ENCODE results near the gene MSH3. TPM values are rescaled to one million over a fixed set of nuclear protein-coding genes. Genes with fewer than 3 reads are reported as not detected.

Gene MSH3
- total RNA-seq, 3 donors from 2014 or later (not counting 1 experiment from before 2014, with no cell fraction given), result 11.6 to 17.1 (median 15.5) TPM

DNA sequence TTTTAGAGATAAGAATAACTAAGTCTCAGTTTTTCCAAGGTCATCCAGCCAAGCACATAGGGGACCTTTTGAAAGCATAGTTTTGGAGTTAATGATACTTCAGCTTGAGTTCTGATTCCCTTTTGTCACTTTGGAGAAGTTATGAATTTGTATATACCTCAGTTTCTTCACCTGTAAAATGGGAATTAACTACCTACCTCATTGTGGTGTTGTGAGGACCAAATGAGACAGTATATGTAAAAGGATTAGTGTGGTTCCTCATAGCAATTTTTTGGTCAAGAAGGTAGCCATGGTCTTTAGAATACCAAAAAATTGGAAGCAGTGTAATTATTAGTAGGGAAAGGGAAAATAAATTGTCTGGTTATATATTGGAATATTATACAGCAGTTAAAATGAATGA lies 98.0 kb downstream of the MSH3 start:
- H3K36me3 Mint-ChIP-seq, result no peaks in the 10 kb centered on the region
- H3K27ac ChIP-seq (ENCODE audit: low read length), result no peak overlapping the region
- H3K9me3 ChIP-seq (ENCODE audit: control insufficient read depth, insufficient read depth, low read length), result no peaks in the 10 kb centered on the region
- H3K4me1 Mint-ChIP-seq, result peaks cover 41 to 59% of the 10 kb centered on the region in 2 donors
- ATAC-seq, result no peak
- TF ChIP-seq, protein P1, sequence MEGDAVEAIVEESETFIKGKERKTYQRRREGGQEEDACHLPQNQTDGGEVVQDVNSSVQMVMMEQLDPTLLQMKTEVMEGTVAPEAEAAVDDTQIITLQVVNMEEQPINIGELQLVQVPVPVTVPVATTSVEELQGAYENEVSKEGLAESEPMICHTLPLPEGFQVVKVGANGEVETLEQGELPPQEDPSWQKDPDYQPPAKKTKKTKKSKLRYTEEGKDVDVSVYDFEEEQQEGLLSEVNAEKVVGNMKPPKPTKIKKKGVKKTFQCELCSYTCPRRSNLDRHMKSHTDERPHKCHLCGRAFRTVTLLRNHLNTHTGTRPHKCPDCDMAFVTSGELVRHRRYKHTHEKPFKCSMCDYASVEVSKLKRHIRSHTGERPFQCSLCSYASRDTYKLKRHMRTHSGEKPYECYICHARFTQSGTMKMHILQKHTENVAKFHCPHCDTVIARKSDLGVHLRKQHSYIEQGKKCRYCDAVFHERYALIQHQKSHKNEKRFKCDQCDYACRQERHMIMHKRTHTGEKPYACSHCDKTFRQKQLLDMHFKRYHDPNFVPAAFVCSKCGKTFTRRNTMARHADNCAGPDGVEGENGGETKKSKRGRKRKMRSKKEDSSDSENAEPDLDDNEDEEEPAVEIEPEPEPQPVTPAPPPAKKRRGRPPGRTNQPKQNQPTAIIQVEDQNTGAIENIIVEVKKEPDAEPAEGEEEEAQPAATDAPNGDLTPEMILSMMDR (IDR thresholded peaks at IDR 0.05), result no peak
- DNase-seq, result no peak
- H3K27me3 ChIP-seq (ENCODE audit: control insufficient read depth, insufficient read depth, low read length), result no peaks in the 10 kb centered on the region
- H3K9me3 Mint-ChIP-seq, result no peaks in the 10 kb centered on the region
- peaks cover 16% of the 10 kb centered on the region for H3K4me1 ChIP-seq (ENCODE audit: control insufficient read depth, insufficient read depth, low read length)
- no peak overlapping the region for H3K4me3 Mint-ChIP-seq
- no peaks in the 10 kb centered on the region for H3K27me3 Mint-ChIP-seq (ENCODE audit: low read depth in 2 of 2)
- no peak overlapping the region for H3K27ac Mint-ChIP-seq
- intact Hi-C loops (cut with micrococcal nuclease), result no loop called here
- peaks cover 4% of the 10 kb centered on the region for H3K36me3 ChIP-seq (ENCODE audit: control insufficient read depth, insufficient read depth, low read length)
- no peak overlapping the region for H3K4me3 ChIP-seq (ENCODE audit: low read length)

DNA sequence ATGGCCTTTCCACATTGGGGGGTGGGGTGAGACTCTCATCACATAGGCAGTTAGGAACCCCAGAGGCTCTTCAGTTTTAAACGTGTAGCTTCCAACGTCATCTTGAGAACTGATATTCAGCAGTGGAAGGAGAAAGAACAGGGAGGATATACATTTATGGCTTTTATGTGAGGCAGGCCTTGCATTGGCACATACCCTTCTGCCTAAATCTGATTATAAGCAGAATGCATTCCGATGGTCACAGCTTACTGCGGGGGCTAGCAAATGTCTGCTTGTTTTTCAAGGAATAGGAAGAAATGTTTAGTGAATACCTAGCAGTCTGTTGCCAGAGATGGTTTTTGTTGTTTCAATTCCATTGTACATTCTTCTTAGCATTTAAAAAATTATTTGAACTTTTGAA lies 99.3 kb downstream of the MSH3 start:
- H3K9me3 Mint-ChIP-seq, result no peaks in the 10 kb centered on the region
- Histone ChIP-seq H3K4me3 (ENCODE audit: low read length) (no peak overlapping the region), H3K9me3 (ENCODE audit: control insufficient read depth, insufficient read depth, low read length) (no peaks in the 10 kb centered on the region), H3K27ac (ENCODE audit: low read length) (no peak overlapping the region), H3K36me3 (ENCODE audit: control insufficient read depth, insufficient read depth, low read length) (no peaks in the 10 kb centered on the region), H3K4me1 (ENCODE audit: control insufficient read depth, insufficient read depth, low read length) (peaks cover 19% of the 10 kb centered on the region), H3K27me3 (ENCODE audit: control insufficient read depth, insufficient read depth, low read length) (no peaks in the 10 kb centered on the region)
- TF ChIP-seq, protein P1 (IDR thresholded peaks at IDR 0.05), result no peak
- H3K36me3 Mint-ChIP-seq, result no peaks in the 10 kb centered on the region
- WGBS (ENCODE audit: insufficient coverage), result 82% methylated on average over 4 of the region's 4 CpGs
- peak overlapping the region; percentile 91 to 94 for H3K27ac Mint-ChIP-seq
- peaks cover 51 to 70% of the 10 kb centered on the region in 2 donors for H3K4me1 Mint-ChIP-seq
- DNase-seq (no peak), ATAC-seq (no peak)
- no peak overlapping the region for H3K4me3 Mint-ChIP-seq
- no peaks in the 10 kb centered on the region for H3K27me3 Mint-ChIP-seq (ENCODE audit: low read depth in 2 of 2)
- intact Hi-C loops (cut with micrococcal nuclease), result no loop called here

DNA sequence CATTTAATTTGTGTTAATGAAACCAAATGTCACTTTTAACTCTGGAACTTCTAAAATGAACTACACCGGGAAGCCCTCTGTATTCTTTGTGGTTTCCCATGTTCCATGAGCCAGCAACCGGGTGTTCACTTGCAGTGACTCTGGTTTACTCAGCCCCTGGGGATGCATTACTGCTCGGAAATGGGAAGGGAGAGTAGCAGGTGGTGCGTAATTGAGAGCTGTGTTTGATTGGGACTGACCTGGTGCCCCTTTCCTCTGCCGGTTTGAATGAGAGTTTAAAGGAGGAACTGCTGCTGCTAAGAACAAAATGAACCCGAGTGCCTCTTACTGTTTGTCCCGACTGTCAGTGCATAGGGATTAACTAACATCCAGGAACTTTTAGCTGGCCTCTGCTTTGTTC lies 100.4 kb downstream of the MSH3 start:
- Histone ChIP-seq H3K9me3 (ENCODE audit: control insufficient read depth, insufficient read depth, low read length) (no peaks in the 10 kb centered on the region), H3K27me3 (ENCODE audit: control insufficient read depth, insufficient read depth, low read length) (no peaks in the 10 kb centered on the region), H3K4me1 (ENCODE audit: control insufficient read depth, insufficient read depth, low read length) (peaks cover 19% of the 10 kb centered on the region), H3K36me3 (ENCODE audit: control insufficient read depth, insufficient read depth, low read length) (no peaks in the 10 kb centered on the region), H3K4me3 (ENCODE audit: low read length) (no peak overlapping the region), H3K27ac (ENCODE audit: low read length) (peak overlapping the region; percentile 92)
- ATAC-seq, result no peak
- TF ChIP-seq, protein P1 (IDR thresholded peaks at IDR 0.05), result no peak
- H3K4me3 Mint-ChIP-seq, result peak overlapping the region; percentile 75
- no peak for DNase-seq
- no peaks in the 10 kb centered on the region for H3K9me3 Mint-ChIP-seq
- no peaks in the 10 kb centered on the region for H3K36me3 Mint-ChIP-seq
- 18% methylated on average over 7 of the region's 7 CpGs for WGBS (ENCODE audit: insufficient coverage)
- H3K4me1 Mint-ChIP-seq, result peaks cover 62 to 82% of the 10 kb centered on the region in 2 donors
- peak overlapping the region; percentile 91 to 94 for H3K27ac Mint-ChIP-seq
- H3K27me3 Mint-ChIP-seq (ENCODE audit: low read depth in 2 of 2), result no peaks in the 10 kb centered on the region
- intact Hi-C loops (cut with micrococcal nuclease), result loop anchor here (5.0 kb wide), 2 partner anchors 92 to 207 kb away; partner anchors contain the start of gene RASGRF2

DNA sequence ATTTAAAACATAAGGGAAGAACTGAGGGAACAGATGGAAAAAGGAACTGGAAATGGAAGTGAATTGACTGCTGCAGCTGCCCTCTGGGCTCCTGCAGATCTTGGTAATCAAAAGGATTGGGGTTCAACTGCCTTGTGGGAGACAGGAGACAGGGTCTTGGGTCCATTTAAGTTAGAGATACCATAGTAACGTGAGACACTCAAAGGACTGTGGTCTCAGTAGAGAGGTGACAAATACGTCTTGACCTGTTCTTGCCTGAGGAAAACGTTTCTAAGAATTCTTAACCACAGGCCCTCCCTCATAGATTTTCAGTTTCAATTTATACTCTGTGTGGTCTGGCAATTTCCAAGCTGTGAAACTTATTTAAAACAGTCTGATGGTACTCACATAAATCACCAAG lies 101.2 kb downstream of the MSH3 start:
- Histone ChIP-seq H3K4me3 (ENCODE audit: low read length) (no peak overlapping the region), H3K4me1 (ENCODE audit: control insufficient read depth, insufficient read depth, low read length) (peaks cover 19% of the 10 kb centered on the region), H3K9me3 (ENCODE audit: control insufficient read depth, insufficient read depth, low read length) (no peaks in the 10 kb centered on the region), H3K36me3 (ENCODE audit: control insufficient read depth, insufficient read depth, low read length) (no peaks in the 10 kb centered on the region), H3K27ac (ENCODE audit: low read length) (peak overlapping the region; percentile 92), H3K27me3 (ENCODE audit: control insufficient read depth, insufficient read depth, low read length) (no peaks in the 10 kb centered on the region)
- H3K4me1 Mint-ChIP-seq, result peaks cover 62 to 80% of the 10 kb centered on the region in 2 donors
- WGBS (ENCODE audit: insufficient coverage), result 0% methylated on average over 3 of the region's 3 CpGs
- H3K27ac Mint-ChIP-seq, result peak overlapping the region; percentile 91 to 94
- peak overlapping the region; percentile 75 for H3K4me3 Mint-ChIP-seq
- intact Hi-C loops (cut with micrococcal nuclease), result loop anchor here (5.0 kb wide), 2 partner anchors 92 to 207 kb away; partner anchors contain the start of gene RASGRF2
- TF ChIP-seq, protein P1 (IDR thresholded peaks at IDR 0.05), result no peak
- ATAC-seq (peak; percentile 86 to 97 (median 91)), DNase-seq (peak in 1 of 2 donors; percentile 65)
- H3K27me3 Mint-ChIP-seq (ENCODE audit: low read depth in 2 of 2), result no peaks in the 10 kb centered on the region
- H3K9me3 Mint-ChIP-seq, result no peaks in the 10 kb centered on the region
- no peaks in the 10 kb centered on the region for H3K36me3 Mint-ChIP-seq

Data from natural killer cell (primary cell).